ENCODE measurements around the gene PAIP2.

- TF ChIP-seq CTCF (conservative IDR thresholded peaks at IDR 0.05; ENCODE audit: low read length) (no peak), EZH2phosphoT487 (IDR thresholded peaks at IDR 0.05; ENCODE audit: borderline replicate concordance) (no peak)
Observed at GRCh38 chr5:139308797-139309196, 32.9 kb upstream of the PAIP2 start.

Data from Loucy (cell line).